Activated CD4-positive, alpha-beta T cell treated with anti-CD3 and anti-CD28 coated beads, Interleukin-2, amount 50 U/mL, for 1 hour (primary cell): ENCODE measurements around the gene DHX32.

Source experiments
- DNase-seq: peaks from one replicate; pipeline ENCODE4 v3.0.0-alpha.2; 2020

The DHX32 gene

DNA sequence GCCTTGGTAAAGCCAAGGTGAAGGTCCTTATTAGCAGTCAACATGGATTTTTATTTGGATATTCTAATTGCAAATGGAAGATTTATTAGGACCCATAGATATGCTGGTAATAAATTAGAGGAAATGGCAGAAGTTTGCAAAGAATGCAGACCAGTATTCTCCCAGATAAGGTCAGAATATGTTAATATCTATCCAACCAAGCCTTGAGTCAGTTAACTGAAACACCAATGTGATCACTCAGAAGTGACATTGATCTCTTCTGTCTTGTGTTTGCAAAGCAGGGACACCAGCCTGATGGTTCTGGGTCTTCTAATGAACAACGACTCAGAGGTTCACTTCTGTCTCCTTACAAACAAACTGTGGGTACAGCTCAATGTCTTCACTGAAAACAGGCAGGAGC, 79.5 kb downstream of the DHX32 start:
- no peak for DNase-seq

GRCh38 chr10:125799451-125800182, 81.5 kb downstream of the DHX32 start:
- no peak for DNase-seq

DNA sequence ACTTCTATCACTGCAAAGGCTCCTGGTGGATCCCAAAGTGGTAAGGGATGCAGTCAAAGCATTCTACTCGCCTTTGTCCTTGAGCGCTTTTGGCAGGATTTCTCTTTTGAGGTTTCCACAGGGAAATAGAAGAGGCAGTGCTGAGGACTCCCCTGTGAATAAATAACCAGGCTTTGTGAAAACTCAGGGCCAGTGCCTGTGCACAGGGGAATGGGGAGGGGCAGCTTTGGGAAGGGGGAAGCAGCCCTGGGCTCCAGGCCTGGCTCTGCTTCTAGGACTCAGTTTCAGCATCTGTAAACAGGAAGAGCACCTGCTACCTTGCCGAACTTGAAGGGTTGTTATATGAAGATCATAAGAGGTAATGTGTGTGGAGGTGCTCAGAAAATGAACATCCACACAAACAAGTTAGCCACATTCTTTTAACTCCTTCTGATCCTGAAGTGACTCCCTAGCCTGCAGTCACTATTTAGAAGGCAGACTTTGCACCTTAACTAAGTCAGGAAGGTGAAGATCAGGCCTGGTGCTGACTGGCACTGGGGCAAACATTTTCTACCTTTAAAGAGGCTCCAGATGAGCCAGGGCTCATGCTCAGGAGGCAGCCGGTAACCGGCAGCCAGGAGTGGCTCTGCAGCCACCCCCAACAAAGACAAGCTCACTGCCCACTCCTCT, 83.0 kb downstream of the DHX32 start:
- no peak for DNase-seq

GRCh38 chr10:125797424-125797823, 83.7 kb downstream of the DHX32 start:
- DNase-seq, result no peak

DNA sequence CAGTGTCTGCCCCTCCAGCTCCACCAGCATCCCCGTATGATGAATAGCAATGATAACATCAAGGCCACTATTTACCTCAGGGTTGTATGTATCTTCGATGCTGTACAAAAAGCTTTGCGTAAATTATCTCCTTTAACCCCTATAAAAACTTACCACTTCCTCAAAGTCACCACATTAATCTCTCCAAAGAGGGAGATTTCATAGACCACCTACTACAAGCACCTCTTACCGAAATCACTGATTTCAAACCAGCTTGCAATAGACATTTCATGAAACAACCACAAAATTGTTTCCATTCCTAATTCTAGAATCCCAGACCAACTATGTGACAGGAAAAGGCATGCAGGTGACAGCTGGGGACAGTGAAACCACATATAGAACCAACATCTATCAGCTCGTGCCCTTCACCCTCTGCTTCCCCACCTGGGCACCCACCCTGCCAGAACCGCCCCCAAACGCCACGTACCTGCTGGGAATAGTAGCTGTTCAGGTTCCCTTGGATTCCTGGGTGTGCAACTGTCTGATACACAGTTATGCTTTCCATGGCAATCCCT, 85.4 kb downstream of the DHX32 start:
- no peak for DNase-seq

DNA sequence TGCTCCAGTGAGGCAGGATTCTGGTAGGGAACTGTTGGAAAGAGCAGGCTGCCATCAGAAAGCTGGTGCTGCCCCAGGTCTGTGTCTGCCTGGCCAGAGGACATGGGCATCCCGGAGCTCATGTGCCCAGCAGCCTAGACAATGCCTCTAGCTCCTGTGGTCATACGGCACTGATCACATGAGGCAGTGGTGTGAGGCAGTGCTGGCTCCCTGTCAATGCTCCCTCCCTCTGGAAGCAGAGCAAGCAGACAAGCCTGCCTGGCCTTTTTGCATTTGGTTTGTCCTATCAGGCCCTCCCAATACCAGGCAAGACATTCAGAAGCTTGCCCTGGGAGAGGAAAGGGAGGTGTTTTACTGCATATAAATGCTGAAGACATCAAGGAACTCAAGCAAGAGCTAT, 86.0 kb downstream of the DHX32 start:
- no peak for DNase-seq

DNA sequence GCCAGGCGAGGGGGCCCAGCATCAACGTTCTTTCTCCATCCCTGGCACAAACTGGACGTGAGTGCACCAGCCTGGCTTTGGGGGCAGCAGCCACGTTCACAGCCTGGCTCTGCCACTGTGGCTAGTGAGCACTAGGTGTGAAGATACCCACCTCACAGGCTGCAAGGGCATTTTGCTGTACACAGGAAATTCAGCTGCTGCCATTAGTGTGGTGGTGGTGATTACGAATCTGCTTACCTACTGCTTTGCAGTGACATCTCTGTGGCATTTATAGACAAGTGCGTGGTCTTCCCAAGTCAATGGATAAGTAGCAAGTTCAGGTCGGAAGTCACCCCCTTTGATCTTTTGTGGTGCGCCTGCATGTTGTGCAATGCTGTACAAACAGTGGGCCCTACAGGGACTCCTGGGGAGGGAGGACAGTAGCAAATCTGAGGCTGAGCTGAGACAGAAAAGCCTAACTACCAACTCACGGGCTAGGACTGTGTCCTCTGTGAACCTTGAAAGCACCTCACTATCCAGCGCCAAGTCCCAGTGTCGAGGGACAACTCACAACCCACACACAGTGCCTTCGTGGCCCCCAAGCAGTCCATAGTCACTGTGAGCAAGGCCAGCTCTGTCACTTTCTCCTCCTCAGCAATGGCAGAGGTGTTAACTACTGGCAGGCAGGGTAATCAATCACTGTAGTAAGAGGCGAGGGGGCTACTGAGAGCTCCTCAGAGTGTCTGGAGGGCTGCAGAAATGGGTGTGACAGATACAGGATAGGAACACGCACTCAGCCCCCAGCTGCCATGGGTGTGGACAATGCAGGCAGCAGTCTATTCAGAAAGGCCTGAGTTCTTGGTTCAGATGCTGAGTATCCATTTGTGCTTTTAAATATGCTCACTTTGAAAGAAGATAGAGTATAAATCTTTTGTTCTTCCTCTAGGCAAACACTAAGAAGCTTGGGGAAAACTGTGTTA, 88.5 kb downstream of the DHX32 start:
- DNase-seq, result no peak

GRCh38 chr10:125788156-125789034, 92.7 kb downstream of the DHX32 start:
- DNase-seq, result no peak
